CD14-positive monocyte (primary cell): ENCODE data around the gene RGS2. TPM values are rescaled to one million over a fixed set of nuclear protein-coding genes. Genes with fewer than 3 reads are reported as not detected.

Experiments used
- DNase-seq, 3 donors: peaks; one replicate each; pipeline ENCODE4 v3.0.0-alpha.2; 2011 to 2022
- H2AFZ ChIP-seq: 2 replicates; pipeline ENCODE4 v1.6.0; 2012; ENCODE audit warnings: mild to moderate bottlenecking, low read depth, low read length, inconsistent platforms; ENCODE audit not compliant: insufficient read depth, poor library complexity, severe bottlenecking
- H3K27ac ChIP-seq, 2 donors: 1 replicate in 1 of 2; 2 replicates in 1 of 2; pipeline ENCODE4 v1.5.1; 2012 to 2013; ENCODE audit warnings: low read length in 2 of 2, control low read depth in 1 of 2, inconsistent platforms in 1 of 2, low read depth in 1 of 2, mild to moderate bottlenecking in 1 of 2
- H3K27me3 ChIP-seq, 2 donors: one replicate each; pipeline versions ENCODE4 v1.6.0 to v1.6.1; 2011 to 2013; ENCODE audit warnings: low read length in 2 of 2; ENCODE audit not compliant: control insufficient read depth in 2 of 2, insufficient read depth in 2 of 2
- H3K36me3 ChIP-seq, 2 donors: replicated peaks in 1 of 2; 1 replicate in 1 of 2; 2 replicates in 1 of 2; pipeline versions ENCODE4 v1.5.1 to v1.6.1; 2012 to 2013; ENCODE audit warnings: low read length in 2 of 2, control low read depth in 1 of 2, inconsistent platforms in 1 of 2, mild to moderate bottlenecking in 1 of 2; ENCODE audit not compliant: insufficient read depth in 2 of 2, control insufficient read depth in 1 of 2
- H3K4me1 ChIP-seq, 2 donors: 1 replicate in 1 of 2; 2 replicates in 1 of 2; pipeline versions ENCODE4 v1.5.1 to v1.6.1; 2012 to 2013; ENCODE audit warnings: low read length in 2 of 2, control low read depth in 1 of 2, inconsistent platforms in 1 of 2, mild to moderate bottlenecking in 1 of 2, moderate library complexity in 1 of 2; ENCODE audit not compliant: insufficient read depth in 2 of 2, control insufficient read depth in 1 of 2
- H3K4me2 ChIP-seq: replicated peaks from 2 replicates; pipeline ENCODE3; 2012; ENCODE audit warnings: low read length, moderate library complexity, mild to moderate bottlenecking; ENCODE audit not compliant: poor library complexity, severe bottlenecking; ENCODE audit errors: extremely low read depth
- H3K4me3 ChIP-seq, 3 experiments: fragments of 200-600 bp in 1 of 3; sonication (generic) in 1 of 3; replicated peaks in 1 of 3; 1 replicate in 2 of 3; 2 replicates in 1 of 3; pipeline ENCODE4 v1.5.1; 2011 to 2013; ENCODE audit warnings: low read length in 3 of 3, mild to moderate bottlenecking in 3 of 3, control low read depth in 2 of 3, low read depth in 2 of 3, inconsistent platforms in 1 of 3, moderate library complexity in 1 of 3
- H3K79me2 ChIP-seq: 2 replicates; pipeline ENCODE4 v1.6.0; 2012; ENCODE audit warnings: mild to moderate bottlenecking, control low read depth, inconsistent platforms, low read length, moderate library complexity; ENCODE audit not compliant: insufficient read depth
- H3K9ac ChIP-seq: 2 replicates; pipeline ENCODE4 v1.6.0; 2017; ENCODE audit warnings: low read length, mild to moderate bottlenecking; ENCODE audit not compliant: insufficient read depth, poor library complexity, severe bottlenecking
- H3K9me3 ChIP-seq, 2 donors: replicated peaks in 1 of 2; 1 replicate in 1 of 2; 2 replicates in 1 of 2; pipeline versions ENCODE4 v1.5.1 to v1.6.1; 2012 to 2013; ENCODE audit warnings: low read length in 2 of 2, control low read depth in 1 of 2; ENCODE audit not compliant: control insufficient read depth in 1 of 2, insufficient read depth in 1 of 2
- H4K20me1 ChIP-seq: 2 replicates; pipeline ENCODE4 v1.6.0; 2012; ENCODE audit warnings: mild to moderate bottlenecking, low read length, control low read depth, moderate library complexity; ENCODE audit not compliant: insufficient read depth
- H3K27ac Mint-ChIP-seq, 7 donors: one replicate each; pipeline ENCODE4 v1.8.0; 2020; ENCODE audit warnings: mild to moderate bottlenecking in 7 of 7, mixed read lengths in 7 of 7, moderate library complexity in 6 of 7, inconsistent platforms in 2 of 7
- H3K27me3 Mint-ChIP-seq, 3 donors: one replicate each; pipeline ENCODE4 v1.8.0; 2021 to 2022; ENCODE audit warnings: low read depth in 3 of 3, mild to moderate bottlenecking in 3 of 3, mixed read lengths in 3 of 3, moderate library complexity in 3 of 3, inconsistent platforms in 1 of 3
- H3K36me3 Mint-ChIP-seq, 2 donors: one replicate each; pipeline ENCODE4 v1.8.0; 2020; ENCODE audit warnings: mixed read lengths in 2 of 2, inconsistent platforms in 1 of 2, mild to moderate bottlenecking in 1 of 2
- H3K4me1 Mint-ChIP-seq: one replicate; pipeline ENCODE4 v1.8.0; 2020; ENCODE audit warnings: mild to moderate bottlenecking, mixed read lengths
- H3K4me3 Mint-ChIP-seq, 2 donors: one replicate each; pipeline ENCODE4 v1.8.0; 2020; ENCODE audit warnings: mild to moderate bottlenecking in 2 of 2, mixed read lengths in 2 of 2, moderate library complexity in 1 of 2
- H3K9me3 Mint-ChIP-seq, 7 donors: one replicate each; pipeline ENCODE4 v1.8.0; 2020 to 2022; ENCODE audit warnings: mixed read lengths in 7 of 7, mild to moderate bottlenecking in 6 of 7, moderate library complexity in 6 of 7, inconsistent platforms in 2 of 7
- WGBS: methylation state at CpG from one replicate; pipeline ENCODE4 v1.1.5; 2013; ENCODE audit warnings: missing lambda C conversion rate; ENCODE audit not compliant: insufficient coverage; 5-methylcytosine and 5-hydroxymethylcytosine counted together
- intact Hi-C, 2 donors: fragments of 100-400 bp; cut with micrococcal nuclease; formaldehyde crosslinking; loops; one replicate each; pipeline versions ENCODE4 v1.15.0 to v1.15.1; 2023
- polyA plus RNA-seq, 3 donors: library from polyadenylated mRNA; depleted of rRNA in 1 of 3; unstranded in 2 of 3; stranded (reverse) in 1 of 3; fragments of 300-500 nt in 2 of 3; fragments of >200 nt in 1 of 3; fragmentation: Illumina TruSeq in 2 of 3; gene quantifications; 1 replicate in 2 of 3; 2 replicates in 1 of 3; pipeline ENCODE4 v1.2.3, GENCODE V29; 2012 to 2021
- TF ChIP-seq, protein P1 (sequence below): fragments of 200-600 bp; IDR thresholded peaks from one replicate; pipeline ENCODE4 v1.8.0; 2022; ENCODE audit warnings: antibody characterized with exemption, mild to moderate bottlenecking

Gene RGS2
- polyA plus RNA-seq, 3 donors: 974 to 3,307 (median 1,708) TPM

DNA sequence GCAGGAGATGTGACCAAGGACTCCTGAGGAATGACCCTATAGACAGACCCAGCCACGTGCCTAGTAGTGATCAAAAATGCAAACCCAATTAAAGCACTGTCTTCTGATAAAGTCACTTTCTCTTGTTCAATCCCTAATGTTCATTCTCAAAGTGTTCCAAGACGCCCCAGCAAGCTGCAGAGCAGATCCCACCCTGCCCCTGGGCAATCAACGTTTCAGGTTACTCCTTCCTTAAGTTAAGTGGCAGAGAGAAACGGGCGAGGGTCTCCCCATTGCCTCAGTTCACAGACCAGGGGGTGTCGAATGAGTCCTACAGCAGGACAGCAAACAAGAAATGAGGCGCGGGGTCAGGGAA is 699 bp upstream of the RGS2 start:
- H2AFZ ChIP-seq: peak overlapping the region; percentile 47
- peak overlapping the region; percentile 90 for H3K4me2 ChIP-seq
- Mint-ChIP-seq H3K4me3 (peak overlapping the region; percentile 98 to 100), H3K4me1 (peaks cover 42% of the 10 kb centered on the region), H3K9me3 (peaks cover 0 to 12% (median 6%) of the 10 kb centered on the region in 7 donors), H3K27ac (peak overlapping the region; percentile 97 to 100 (median 99)), H3K36me3 (peaks cover 32 to 38% of the 10 kb centered on the region in 2 donors), H3K27me3 (peaks cover 0 to 15% (median 0%) of the 10 kb centered on the region in 3 donors)
- WGBS: 4% methylated on average over 8 of the region's 8 CpGs
- no peaks in the 10 kb centered on the region for H3K9me3 ChIP-seq
- intact Hi-C loops: loop anchor here (5.0 to 10.0 kb wide), 9 partner anchors 129 to 646 kb away; partner anchors contain the start of gene CDC73 (in 2 of the 2)
- peak overlapping the region; percentile 86 for H3K9ac ChIP-seq
- H3K79me2 ChIP-seq: peaks cover 42% of the 10 kb centered on the region
- H3K27me3 ChIP-seq: no peaks in the 10 kb centered on the region
- TF ChIP-seq, protein P1, sequence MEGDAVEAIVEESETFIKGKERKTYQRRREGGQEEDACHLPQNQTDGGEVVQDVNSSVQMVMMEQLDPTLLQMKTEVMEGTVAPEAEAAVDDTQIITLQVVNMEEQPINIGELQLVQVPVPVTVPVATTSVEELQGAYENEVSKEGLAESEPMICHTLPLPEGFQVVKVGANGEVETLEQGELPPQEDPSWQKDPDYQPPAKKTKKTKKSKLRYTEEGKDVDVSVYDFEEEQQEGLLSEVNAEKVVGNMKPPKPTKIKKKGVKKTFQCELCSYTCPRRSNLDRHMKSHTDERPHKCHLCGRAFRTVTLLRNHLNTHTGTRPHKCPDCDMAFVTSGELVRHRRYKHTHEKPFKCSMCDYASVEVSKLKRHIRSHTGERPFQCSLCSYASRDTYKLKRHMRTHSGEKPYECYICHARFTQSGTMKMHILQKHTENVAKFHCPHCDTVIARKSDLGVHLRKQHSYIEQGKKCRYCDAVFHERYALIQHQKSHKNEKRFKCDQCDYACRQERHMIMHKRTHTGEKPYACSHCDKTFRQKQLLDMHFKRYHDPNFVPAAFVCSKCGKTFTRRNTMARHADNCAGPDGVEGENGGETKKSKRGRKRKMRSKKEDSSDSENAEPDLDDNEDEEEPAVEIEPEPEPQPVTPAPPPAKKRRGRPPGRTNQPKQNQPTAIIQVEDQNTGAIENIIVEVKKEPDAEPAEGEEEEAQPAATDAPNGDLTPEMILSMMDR: no peak
- peak overlapping the region; percentile 89 to 93 for H3K27ac ChIP-seq
- peaks cover 34 to 46% of the 10 kb centered on the region in 2 donors for H3K4me1 ChIP-seq
- H4K20me1 ChIP-seq: peaks cover 42% of the 10 kb centered on the region
- no peak for DNase-seq
- peaks cover 27 to 30% of the 10 kb centered on the region in 2 donors for H3K36me3 ChIP-seq
- H3K4me3 ChIP-seq: peak overlapping the region; percentile 90 to 100 (median 99)

GRCh38 chr1:192809307-192810252 is 741 bp downstream of the RGS2 start:
- Histone ChIP-seq H3K4me3 (peak overlapping the region; percentile 90 to 100 (median 99)), H3K4me1 (peaks cover 43 to 55% of the 10 kb centered on the region in 2 donors), H3K9me3 (no peaks in the 10 kb centered on the region), H3K9ac (peak overlapping the region; percentile 86), H3K27ac (peak overlapping the region; percentile 89 to 93), H4K20me1 (peaks cover 44% of the 10 kb centered on the region), H3K79me2 (peaks cover 42% of the 10 kb centered on the region), H3K27me3 (no peaks in the 10 kb centered on the region), H3K4me2 (peak overlapping the region; percentile 90), H2AFZ (no peak overlapping the region), H3K36me3 (peaks cover 27 to 30% of the 10 kb centered on the region in 2 donors)
- Mint-ChIP-seq H3K9me3 (peaks cover 0 to 12% (median 6%) of the 10 kb centered on the region in 7 donors), H3K4me3 (peak overlapping the region; percentile 98 to 100), H3K36me3 (peaks cover 32 to 38% of the 10 kb centered on the region in 2 donors), H3K4me1 (peaks cover 56% of the 10 kb centered on the region), H3K27ac (peak overlapping the region; percentile 97 to 100 (median 99)), H3K27me3 (peaks cover 0 to 15% (median 0%) of the 10 kb centered on the region in 3 donors)
- 26% methylated on average over 13 of the region's 25 CpGs for WGBS
- no peak for DNase-seq
- TF ChIP-seq, protein P1: no peak
- intact Hi-C loops: loop anchor here (2.0 to 10.0 kb wide), 11 partner anchors 63 to 647 kb away; partner anchors contain the start of gene CDC73 (in 2 of the 2)
